Stimulated activated CD8-positive, alpha-beta memory T cell treated with anti-CD3 and anti-CD28 coated beads, Interleukin-15, amount 100 ng/mL, for 4 hours (primary cell): Measurements from ENCODE around the gene WFDC10A.
"Not testable (repeated sequence)": the region's sequence is repeated elsewhere in the genome, so short reads cannot be mapped to it uniquely, and the experiment has no call there.

Source experiments
- DNase-seq, 2 donors: peaks; one replicate each; pipeline ENCODE4 v3.0.0-alpha.2; 2020; ENCODE audit warnings: low read depth in 2 of 2

WFDC10A gene

GRCh38 chr20:45629496-45630100, at the start of gene WFDC10A:
TSS of gene WFDC10A (plus strand) at chr20:45629739. CDS start at chr20:45629814, 75 bp downstream.
- DNase-seq = no peak

GRCh38 chr20:45581702-45582101, 47.8 kb upstream of the WFDC10A start:
- no peak for DNase-seq

- no peak for DNase-seq
Observed at GRCh38 chr20:45583502-45583901, 46.0 kb upstream of the WFDC10A start.

- not testable (repeated sequence) for DNase-seq
Observed at GRCh38 chr20:45584294-45584693, 45.2 kb upstream of the WFDC10A start.

GRCh38 chr20:45585986-45586385, 43.6 kb upstream of the WFDC10A start:
- DNase-seq = not testable (repeated sequence)

GRCh38 chr20:45588800-45589199, 40.7 kb upstream of the WFDC10A start:
- DNase-seq = no peak

- DNase-seq = no peak
Observed at GRCh38 chr20:45589725-45590124, 39.8 kb upstream of the WFDC10A start.

- no peak for DNase-seq
Observed at GRCh38 chr20:45592574-45593189, 36.9 kb upstream of the WFDC10A start.

- DNase-seq = no peak
Observed at GRCh38 chr20:45593498-45593897, 36.0 kb upstream of the WFDC10A start.

GRCh38 chr20:45595235-45595634, 34.3 kb upstream of the WFDC10A start:
- DNase-seq = no peak

GRCh38 chr20:45607810-45608209, 21.7 kb upstream of the WFDC10A start:
- DNase-seq = no peak

- DNase-seq = no peak
Observed at GRCh38 chr20:45611054-45611453, 18.5 kb upstream of the WFDC10A start.

GRCh38 chr20:45612314-45612713, 17.2 kb upstream of the WFDC10A start:
- no peak for DNase-seq

- DNase-seq = no peak
Observed at GRCh38 chr20:45617591-45617990, 11.9 kb upstream of the WFDC10A start.

GRCh38 chr20:45621593-45621992, 7.9 kb upstream of the WFDC10A start:
- no peak for DNase-seq

- DNase-seq = no peak
Observed at GRCh38 chr20:45626540-45626939, 3.0 kb upstream of the WFDC10A start.

GRCh38 chr20:45630371-45630770, 832 bp downstream of the WFDC10A start:
- DNase-seq = no peak

GRCh38 chr20:45631184-45631583, 1.6 kb downstream of the WFDC10A start, which contains the start of gene WFDC9:
TSS of gene WFDC9 (minus strand) at chr20:45631284. CDS start at chr20:45610181, 21,103 bp downstream.
- DNase-seq = no peak

GRCh38 chr20:45636513-45636912, 7.0 kb downstream of the WFDC10A start:
- no peak for DNase-seq

GRCh38 chr20:45639687-45640086, 10.1 kb downstream of the WFDC10A start:
- DNase-seq = no peak

GRCh38 chr20:45641076-45641475, 11.5 kb downstream of the WFDC10A start:
- not testable (repeated sequence) for DNase-seq

GRCh38 chr20:45645869-45646268, 16.3 kb downstream of the WFDC10A start:
- DNase-seq = not testable (repeated sequence)

GRCh38 chr20:45646875-45647274, 17.3 kb downstream of the WFDC10A start:
- DNase-seq = no peak
